ENCODE results near the gene ATP5F1A. TPM values are rescaled to one million over a fixed set of nuclear protein-coding genes. Genes with fewer than 3 reads are reported as not detected.
"Not testable (repeated sequence)": the region's sequence is repeated elsewhere in the genome, so short reads cannot be mapped to it uniquely, and the experiment has no call there.

The ATP5F1A gene
- total RNA-seq, 6 donors from 2014 or later: 144 to 350 (median 266) TPM

DNA sequence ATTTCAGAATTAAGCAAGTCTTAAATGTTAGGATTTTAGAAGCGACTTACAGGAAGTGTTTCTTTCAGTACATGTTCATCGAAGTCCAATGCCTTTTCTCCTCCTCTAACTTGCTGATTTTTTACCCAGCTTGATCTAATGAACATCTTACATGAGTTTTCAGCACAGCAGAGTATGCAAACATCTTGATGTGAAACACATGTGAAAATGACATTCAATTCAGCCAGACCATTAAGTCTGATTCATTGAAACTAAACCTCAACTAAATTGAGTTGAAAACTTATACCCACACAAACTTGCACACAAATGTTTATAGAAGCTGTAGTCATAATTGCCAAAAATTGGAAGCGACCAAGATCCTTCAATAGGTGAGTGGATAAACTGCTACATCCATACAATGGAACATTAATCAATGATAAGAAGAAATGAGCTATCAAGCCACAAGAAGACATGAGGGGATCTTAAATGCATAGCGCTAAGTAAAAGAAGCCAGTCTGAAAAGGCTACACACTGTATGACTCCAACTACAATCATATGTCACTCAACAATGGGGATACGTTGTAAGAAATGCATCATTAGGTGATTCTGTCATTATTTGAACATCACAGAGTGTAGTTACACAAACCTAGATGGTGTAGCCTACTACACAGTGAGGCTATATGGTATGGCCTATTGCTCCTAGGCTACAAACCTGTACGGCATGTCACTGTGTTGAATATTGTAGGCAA, 44.6 kb downstream of the ATP5F1A start:
- H3K36me3 ChIP-seq: no peaks in the 10 kb centered on the region
- DNase-seq (no peak), ATAC-seq (ENCODE audit: low FRiP score in 2 of 2) (no peak)
- TF ChIP-seq POLR2AphosphoS5 (IDR thresholded peaks at IDR 0.05) (no peak), EP300 (IDR thresholded peaks at IDR 0.05) (no peak), POLR2A (IDR thresholded peaks at IDR 0.05) (no peak)
- TF ChIP-seq, protein P1, sequence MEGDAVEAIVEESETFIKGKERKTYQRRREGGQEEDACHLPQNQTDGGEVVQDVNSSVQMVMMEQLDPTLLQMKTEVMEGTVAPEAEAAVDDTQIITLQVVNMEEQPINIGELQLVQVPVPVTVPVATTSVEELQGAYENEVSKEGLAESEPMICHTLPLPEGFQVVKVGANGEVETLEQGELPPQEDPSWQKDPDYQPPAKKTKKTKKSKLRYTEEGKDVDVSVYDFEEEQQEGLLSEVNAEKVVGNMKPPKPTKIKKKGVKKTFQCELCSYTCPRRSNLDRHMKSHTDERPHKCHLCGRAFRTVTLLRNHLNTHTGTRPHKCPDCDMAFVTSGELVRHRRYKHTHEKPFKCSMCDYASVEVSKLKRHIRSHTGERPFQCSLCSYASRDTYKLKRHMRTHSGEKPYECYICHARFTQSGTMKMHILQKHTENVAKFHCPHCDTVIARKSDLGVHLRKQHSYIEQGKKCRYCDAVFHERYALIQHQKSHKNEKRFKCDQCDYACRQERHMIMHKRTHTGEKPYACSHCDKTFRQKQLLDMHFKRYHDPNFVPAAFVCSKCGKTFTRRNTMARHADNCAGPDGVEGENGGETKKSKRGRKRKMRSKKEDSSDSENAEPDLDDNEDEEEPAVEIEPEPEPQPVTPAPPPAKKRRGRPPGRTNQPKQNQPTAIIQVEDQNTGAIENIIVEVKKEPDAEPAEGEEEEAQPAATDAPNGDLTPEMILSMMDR (IDR thresholded peaks at IDR 0.05): no peak
- H3K27ac ChIP-seq: peak overlapping the region in 1 of 4 donors; percentile 8
- H3K27me3 ChIP-seq: no peaks in the 10 kb centered on the region
- H3K4me3 ChIP-seq: no peak overlapping the region
- WGBS, 2 donors: 80 to 87% methylated on average over 6 of the region's 6 CpGs
- peaks cover 4 to 14% (median 13%) of the 10 kb centered on the region in 4 donors for H3K4me1 ChIP-seq
- no peaks in the 10 kb centered on the region for H3K9me3 ChIP-seq

- H3K27me3 ChIP-seq: no peaks in the 10 kb centered on the region
- H3K4me3 ChIP-seq: no peak overlapping the region
- no peaks in the 10 kb centered on the region for H3K36me3 ChIP-seq
- H3K9me3 ChIP-seq: no peaks in the 10 kb centered on the region
- ATAC-seq (ENCODE audit: low FRiP score in 2 of 2) (peak; percentile 68 to 87), DNase-seq (peak in 1 of 2 donors; percentile 71)
- peak overlapping the region in 3 of 4 donors; percentile 8 to 52 (median 32) for H3K27ac ChIP-seq
- no peak for TF ChIP-seq POLR2A (IDR thresholded peaks at IDR 0.05)
- peak; percentile 10 to 28 for TF ChIP-seq POLR2AphosphoS5 (IDR thresholded peaks at IDR 0.05)
- TF ChIP-seq EP300 (IDR thresholded peaks at IDR 0.05): peak in 1 of 4 donors; percentile 72
- peaks cover 4 to 14% (median 13%) of the 10 kb centered on the region in 4 donors for H3K4me1 ChIP-seq
- WGBS, 2 donors: 53 to 57% methylated on average over 6 of the region's 6 CpGs
These were observed 46.2 kb downstream of the ATP5F1A start for GRCh38 chr18:46051731-46052461.

DNA sequence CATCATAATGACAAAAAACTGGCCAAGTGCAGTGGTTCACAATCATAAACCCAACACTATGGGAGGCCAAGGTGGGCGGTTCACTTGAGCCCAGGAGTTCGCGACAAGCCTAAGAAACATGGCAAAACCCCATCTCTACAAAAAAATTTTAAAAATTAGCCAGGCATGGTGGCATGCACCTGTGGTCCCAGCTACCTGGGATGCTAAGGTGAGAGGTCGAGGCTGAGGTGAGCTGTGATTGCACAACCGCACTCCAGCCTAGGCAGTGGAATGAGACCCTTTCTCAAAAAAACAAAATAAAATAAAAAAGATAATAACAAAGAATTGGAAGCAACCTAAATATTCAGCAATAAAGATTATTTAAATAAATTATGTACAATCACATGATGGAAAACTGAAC, 47.8 kb downstream of the ATP5F1A start:
- no peak for ATAC-seq (ENCODE audit: low FRiP score in 2 of 2)
- H3K4me1 ChIP-seq: peaks cover 4 to 14% (median 13%) of the 10 kb centered on the region in 4 donors
- WGBS, 2 donors: 96 to 98% methylated on average over 5 of the region's 5 CpGs

GRCh38 chr18:46048641-46049040, 49.5 kb downstream of the ATP5F1A start:
- H3K4me3 ChIP-seq: no peak overlapping the region
- WGBS, 2 donors: 85 to 92% methylated on average over 1 of the region's 1 CpG
- TF ChIP-seq POLR2A (IDR thresholded peaks at IDR 0.05) (no peak), POLR2AphosphoS5 (IDR thresholded peaks at IDR 0.05) (no peak), EP300 (IDR thresholded peaks at IDR 0.05) (no peak)
- TF ChIP-seq, protein P1 (IDR thresholded peaks at IDR 0.05): no peak
- DNase-seq: no peak
- no peak overlapping the region for H3K27ac ChIP-seq
- H3K36me3 ChIP-seq: no peaks in the 10 kb centered on the region
- H3K9me3 ChIP-seq: no peaks in the 10 kb centered on the region
- no peak for ATAC-seq (ENCODE audit: low FRiP score in 2 of 2)
- no peaks in the 10 kb centered on the region for H3K27me3 ChIP-seq
- H3K4me1 ChIP-seq: peaks cover 4 to 14% (median 13%) of the 10 kb centered on the region in 4 donors

More for the DNA sequence above, 47.8 kb downstream of the ATP5F1A start:
- no peaks in the 10 kb centered on the region for H3K27me3 ChIP-seq
- no peak for DNase-seq
- TF ChIP-seq EP300 (IDR thresholded peaks at IDR 0.05) (no peak), POLR2AphosphoS5 (IDR thresholded peaks at IDR 0.05) (no peak), POLR2A (IDR thresholded peaks at IDR 0.05) (no peak)
- no peak overlapping the region for H3K4me3 ChIP-seq
- H3K27ac ChIP-seq: no peak overlapping the region
- H3K36me3 ChIP-seq: no peaks in the 10 kb centered on the region
- no peaks in the 10 kb centered on the region for H3K9me3 ChIP-seq

GRCh38 chr18:46047369-46047768, 50.7 kb downstream of the ATP5F1A start:
- not testable (repeated sequence) for H3K27ac ChIP-seq; DNase-seq; H3K4me3 ChIP-seq; H3K9me3 ChIP-seq; ATAC-seq (ENCODE audit: low FRiP score in 2 of 2); H3K27me3 ChIP-seq; H3K36me3 ChIP-seq
- H3K4me1 ChIP-seq: peaks cover 6 to 16% (median 11%) of the 10 kb centered on the region in 4 donors
- 94% methylated on average over 13 of the region's 13 CpGs for WGBS, 2 donors

GRCh38 chr18:46046688-46047087, 51.4 kb downstream of the ATP5F1A start:
- Histone ChIP-seq H3K9me3 (no peaks in the 10 kb centered on the region), H3K27ac (no peak overlapping the region), H3K4me3 (no peak overlapping the region), H3K36me3 (no peaks in the 10 kb centered on the region), H3K4me1 (peaks cover under 1 to 11% (median 8%) of the 10 kb centered on the region in 4 donors), H3K27me3 (no peaks in the 10 kb centered on the region)
- ATAC-seq (ENCODE audit: low FRiP score in 2 of 2) (no peak), DNase-seq (no peak)
- TF ChIP-seq POLR2AphosphoS5 (IDR thresholded peaks at IDR 0.05): no peak
- TF ChIP-seq, protein P1 (IDR thresholded peaks at IDR 0.05): no peak
- no peak for TF ChIP-seq EP300 (IDR thresholded peaks at IDR 0.05)
- TF ChIP-seq POLR2A (IDR thresholded peaks at IDR 0.05): no peak
- WGBS, 2 donors: 97% methylated on average over 2 of the region's 2 CpGs

All from upper lobe of left lung (tissue), 6 donors.